Heart right ventricle (tissue), 16 donors: Measurements from ENCODE around the gene TMEM207. TPM values are rescaled to one million over a fixed set of nuclear protein-coding genes. Genes with fewer than 3 reads are reported as not detected.

Source experiments
- ATAC-seq, 8 donors: fragments of 200-7000 bp; cut with Tn5 transposase; one replicate each; pipeline ENCODE4 v1.9.1; 2020; ENCODE audit warnings: mild to moderate bottlenecking in 8 of 8, moderate library complexity in 8 of 8, moderate number of reproducible peaks in 1 of 8
- DNase-seq, 2 donors: peaks; one replicate each; pipeline ENCODE4 v3.0.0-alpha.2; 2020
- H3K27ac ChIP-seq, 10 donors: fragments of 200-600 bp; sonication (generic) in 2 of 10; one replicate each; pipeline versions ENCODE4 v1.5.0 to v1.8.0; 2020 to 2022; ENCODE audit warnings: mild to moderate bottlenecking in 3 of 10
- H3K27me3 ChIP-seq, 7 donors: fragments of 200-600 bp; one replicate each; pipeline ENCODE4 v1.8.0; 2021 to 2022; ENCODE audit warnings: mild to moderate bottlenecking in 2 of 7
- H3K36me3 ChIP-seq, 9 donors: fragments of 200-600 bp; sonication (generic) in 1 of 9; one replicate each; pipeline versions ENCODE4 v1.5.0 to v1.8.0; 2020 to 2022; ENCODE audit warnings: mild to moderate bottlenecking in 2 of 9
- H3K4me1 ChIP-seq, 9 donors: fragments of 200-600 bp; sonication (generic) in 1 of 9; one replicate each; pipeline versions ENCODE4 v1.5.0 to v1.8.0; 2020 to 2022; ENCODE audit warnings: mild to moderate bottlenecking in 4 of 9
- H3K4me3 ChIP-seq, 10 donors: fragments of 200-600 bp; sonication (generic) in 2 of 10; one replicate each; pipeline versions ENCODE4 v1.5.0 to v1.8.0; 2020 to 2022; ENCODE audit warnings: mild to moderate bottlenecking in 7 of 10, moderate library complexity in 2 of 10
- H3K9me3 ChIP-seq, 11 donors: fragments of 200-600 bp in 10 of 11; sonication (generic) in 2 of 11; one replicate each; pipeline versions ENCODE4 v1.5.0 to v1.8.0; 2013 to 2022; ENCODE audit warnings: mild to moderate bottlenecking in 2 of 11, control low read depth in 1 of 11, moderate library complexity in 1 of 11
- CTCF ChIP-seq, 9 donors: fragments of 200-600 bp; sonication (generic) in 2 of 9; IDR thresholded peaks; one replicate each; pipeline versions ENCODE4 v1.5.0 to v1.8.0; 2021 to 2022; ENCODE audit warnings: antibody characterized with exemption in 9 of 9, mild to moderate bottlenecking in 5 of 9, moderate library complexity in 1 of 9
- WGBS, 2 donors: extraction: QIAGEN DNeasy Blood & Tissue Kit; methylation state at CpG; one replicate each; pipeline ENCODE4 v1.1.7; 2013; ENCODE audit warnings: inconsistent platforms in 1 of 2; 5-methylcytosine and 5-hydroxymethylcytosine counted together
- intact Hi-C, 10 donors: fragments of 100-400 bp; cut with DNase I; formaldehyde crosslinking; loops; one replicate each; pipeline versions ENCODE4 v1.11.1 to v1.14.2; 2022
- polyA plus RNA-seq, 2 donors: library from polyadenylated mRNA; stranded (reverse); fragments of 200-250 nt; gene quantifications; one replicate each; pipeline ENCODE4 v1.2.3, GENCODE V29; 2013
- total RNA-seq, 10 donors: library from RNA; stranded (reverse); fragmentation: NEBNext Ultra II Directional in 3 of 10; extraction: Animal tissue kit (Norgen Biotek cat#: 25700) in 3 of 10; gene quantifications; one replicate each; pipeline versions ENCODE4 v1.2.1 to v1.2.4, GENCODE V29; 2021 to 2023
- donor health status: Arrhythmogenic right ventricular cardiomyopathy.
- donor health status: ischemic (EF 13 %, LVEDD 7.1; RV severe dilation, severe dysfunction).
- donor health status: healthy with polysubstance abuse.
- donor health status: DM: no; HTN: yes; CAD: no.
- donor health status: DM: no; HTN: no; CAD: no.
- donor health status: ischemic (EF 25% LVEDD 6.9; RV normal size, moderate dysfunction).
- donor health status: ischemic (EF 25% LVEDD 5.7; RV mildly dilated, moderate dysfunction).
- donor health status: healthy.
- donor health status: DM: yes; HTN: yes; CAD: no.
- donor health status: Ischemic cardiomyopathy.
- donor health status: ischemic (EF 35%, LVEDD 5.7; RV mildly dilated, moderate dysfunction).
- donor health status: nonischemic (EF 11% LVEDD 7.7; RV severe dilation, severe dysfunction).
- donor health status: DM: yes; HTN: yes; CAD: no.
- donor health status: PGD.
- donor health status: ischemic (EF 29% LVEDD 5.4; RV normal size, mild dysfunction).
- donor health status: nonischemic (EF 23%, LVEDD 6.1; RV moderate dilation, normal function).

TMEM207 gene
- total and polyA plus RNA-seq, 12 donors, result not detected

- no peak for ATAC-seq
- Histone ChIP-seq H3K4me1 (peaks cover 0 to 47% (median 7%) of the 10 kb centered on the region in 9 donors), H3K9me3 (no peaks in the 10 kb centered on the region), H3K4me3 (no peak overlapping the region), H3K27me3 (peaks cover 0 to 28% (median 6%) of the 10 kb centered on the region in 7 donors), H3K27ac (peak overlapping the region in 8 of 10 donors; percentile 29 to 83 (median 74)), H3K36me3 (no peaks in the 10 kb centered on the region)
- 71 to 84% methylated on average over 4 of the region's 4 CpGs for WGBS, 2 donors
- TF ChIP-seq CTCF (IDR thresholded peaks at IDR 0.05), result no peak
- intact Hi-C loops, result no loop called here
- no peak for DNase-seq
These were observed 43.3 kb upstream of the TMEM207 start for GRCh38 chr3:190492966-190493365.

- no peaks in the 10 kb centered on the region for H3K36me3 ChIP-seq
- H3K27ac ChIP-seq, result peak overlapping the region; percentile 26 to 83 (median 69)
- TF ChIP-seq CTCF (IDR thresholded peaks at IDR 0.05), result no peak
- DNase-seq (no peak), ATAC-seq (peak in 7 of 8 donors; percentile 39 to 83 (median 66))
- peaks cover 0 to 44% (median 5%) of the 10 kb centered on the region in 9 donors for H3K4me1 ChIP-seq
- no peaks in the 10 kb centered on the region for H3K9me3 ChIP-seq
- no peak overlapping the region for H3K4me3 ChIP-seq
- H3K27me3 ChIP-seq, result peaks cover 0 to 35% (median 6%) of the 10 kb centered on the region in 7 donors
- intact Hi-C loops, result no loop called here
These were observed 42.4 kb upstream of the TMEM207 start for GRCh38 chr3:190492129-190492528.

GRCh38 chr3:190491533-190492054 lies 41.9 kb upstream of the TMEM207 start:
- H3K4me3 ChIP-seq, result no peak overlapping the region
- peak overlapping the region; percentile 26 to 83 (median 69) for H3K27ac ChIP-seq
- no peaks in the 10 kb centered on the region for H3K36me3 ChIP-seq
- peaks cover 0 to 44% (median 6%) of the 10 kb centered on the region in 9 donors for H3K4me1 ChIP-seq
- peaks cover 0 to 41% (median 6%) of the 10 kb centered on the region in 7 donors for H3K27me3 ChIP-seq
- TF ChIP-seq CTCF (IDR thresholded peaks at IDR 0.05), result no peak
- intact Hi-C loops, result no loop called here
- DNase-seq (peak; percentile 17 to 46), ATAC-seq (peak; percentile 52 to 90 (median 87))
- WGBS, 2 donors, result 54% methylated on average over 4 of the region's 4 CpGs
- H3K9me3 ChIP-seq, result no peaks in the 10 kb centered on the region

GRCh38 chr3:190486908-190487607 lies 37.4 kb upstream of the TMEM207 start:
- DNase-seq (no peak), ATAC-seq (peak in 4 of 8 donors; percentile 48 to 62 (median 55))
- intact Hi-C loops, result no loop called here
- H3K9me3 ChIP-seq, result no peaks in the 10 kb centered on the region
- peak overlapping the region in 9 of 10 donors; percentile 14 to 81 (median 74) for H3K27ac ChIP-seq
- peaks cover 0 to 48% (median 9%) of the 10 kb centered on the region in 7 donors for H3K27me3 ChIP-seq
- 55 to 67% methylated on average over 4 of the region's 4 CpGs for WGBS, 2 donors
- peaks cover 0 to 32% (median 4%) of the 10 kb centered on the region in 9 donors for H3K4me1 ChIP-seq
- H3K36me3 ChIP-seq, result no peaks in the 10 kb centered on the region
- TF ChIP-seq CTCF (IDR thresholded peaks at IDR 0.05), result no peak
- peak overlapping the region in 9 of 10 donors; percentile 19 to 52 (median 46) for H3K4me3 ChIP-seq
